ENCODE measurements around the gene ICA1L.
A peak's percentile ranks its signal among the peaks of the same experiment; 100 is the strongest.
"Not testable (repeated sequence)": the region's sequence is repeated elsewhere in the genome, so short reads cannot be mapped to it uniquely, and the experiment has no call there.

The ICA1L gene

GRCh38 chr2:202871300-202872141 lies at the start of gene ICA1L:
Gene ICA1L, minus strand, starts transcription at chr2:202871766. Its CDS starts 42,757 bp downstream, at chr2:202829009.
- DNase-seq (ENCODE audit: low read depth in 2 of 2, low spot score in 1 of 2), result no peak

GRCh38 chr2:202918860-202919259 lies 47.3 kb upstream of the ICA1L start:
- DNase-seq (ENCODE audit: low read depth in 2 of 2, low spot score in 1 of 2), result no peak

GRCh38 chr2:202912342-202913201 lies 41.0 kb upstream of the ICA1L start:
- DNase-seq (ENCODE audit: low read depth in 2 of 2, low spot score in 1 of 2), result peak in 1 of 2 donors; percentile 1

- peak; percentile 68 to 79 for DNase-seq (ENCODE audit: low read depth in 2 of 2, low spot score in 1 of 2)
Measured at GRCh38 chr2:202911512-202912341, 40.2 kb upstream of the ICA1L start, which contains the start of the genes CARF and WDR12. Gene CARF, plus strand, starts transcription at chr2:202912275. Its CDS starts 29,628 bp downstream, at chr2:202941903. Gene WDR12, minus strand, starts transcription at chr2:202911673. Its CDS starts 197 bp downstream, at chr2:202911476.

GRCh38 chr2:202911203-202911511 lies 39.6 kb upstream of the ICA1L start:
- no peak for DNase-seq (ENCODE audit: low read depth in 2 of 2, low spot score in 1 of 2)

GRCh38 chr2:202910698-202911097 lies 39.1 kb upstream of the ICA1L start:
- DNase-seq (ENCODE audit: low read depth in 2 of 2, low spot score in 1 of 2), result no peak

GRCh38 chr2:202910250-202910649 lies 38.7 kb upstream of the ICA1L start:
- not testable (repeated sequence) for DNase-seq (ENCODE audit: low read depth in 2 of 2, low spot score in 1 of 2)

GRCh38 chr2:202909394-202910192 lies 38.0 kb upstream of the ICA1L start:
- no peak for DNase-seq (ENCODE audit: low read depth in 2 of 2, low spot score in 1 of 2)

GRCh38 chr2:202908186-202908585 lies 36.6 kb upstream of the ICA1L start:
- DNase-seq (ENCODE audit: low read depth in 2 of 2, low spot score in 1 of 2), result no peak

- not testable (repeated sequence) for DNase-seq (ENCODE audit: low read depth in 2 of 2, low spot score in 1 of 2)
Measured at GRCh38 chr2:202905507-202905906, 33.9 kb upstream of the ICA1L start.

- DNase-seq (ENCODE audit: low read depth in 2 of 2, low spot score in 1 of 2), result no peak
Measured at GRCh38 chr2:202885190-202885589, 13.6 kb upstream of the ICA1L start.

GRCh38 chr2:202883987-202884675 lies 12.6 kb upstream of the ICA1L start:
- no peak for DNase-seq (ENCODE audit: low read depth in 2 of 2, low spot score in 1 of 2)

GRCh38 chr2:202881570-202881969 lies 10.0 kb upstream of the ICA1L start:
- no peak for DNase-seq (ENCODE audit: low read depth in 2 of 2, low spot score in 1 of 2)

GRCh38 chr2:202877699-202878098 lies 6.1 kb upstream of the ICA1L start:
- no peak for DNase-seq (ENCODE audit: low read depth in 2 of 2, low spot score in 1 of 2)

GRCh38 chr2:202870431-202871299 lies 901 bp downstream of the ICA1L start:
- DNase-seq (ENCODE audit: low read depth in 2 of 2, low spot score in 1 of 2), result peak in 1 of 2 donors; percentile 38

- no peak for DNase-seq (ENCODE audit: low read depth in 2 of 2, low spot score in 1 of 2)
Measured at GRCh38 chr2:202861987-202862386, 9.6 kb downstream of the ICA1L start.

- DNase-seq (ENCODE audit: low read depth in 2 of 2, low spot score in 1 of 2), result no peak
Measured at GRCh38 chr2:202858601-202859000, 13.0 kb downstream of the ICA1L start.

GRCh38 chr2:202849343-202849742 lies 22.2 kb downstream of the ICA1L start:
- not testable (repeated sequence) for DNase-seq (ENCODE audit: low read depth in 2 of 2, low spot score in 1 of 2)

GRCh38 chr2:202848813-202849212 lies 22.8 kb downstream of the ICA1L start:
- no peak for DNase-seq (ENCODE audit: low read depth in 2 of 2, low spot score in 1 of 2)
